Smooth muscle cell (in vitro differentiated cells): ENCODE results near the gene NLGN3. TPM values are rescaled to one million over a fixed set of nuclear protein-coding genes. Genes with fewer than 3 reads are reported as not detected.

Source experiments
- DNase-seq: peaks from one replicate; lab custom pipeline; 2025; ENCODE audit not compliant: unreplicated experiment; lab: John Stamatoyannopoulos, UW
- H2AFZ ChIP-seq: fragments of 200-600 bp; sonication (generic); 2 replicates; pipeline ENCODE4 v1.6.0; 2016; ENCODE audit warnings: antibody characterized with exemption, low read depth, mild to moderate bottlenecking
- H3F3A ChIP-seq: fragments of 200-600 bp; sonication (generic); 2 replicates; pipeline ENCODE4 v1.6.0; 2017; ENCODE audit warnings: antibody characterized with exemption, low read depth
- H3K27ac ChIP-seq: fragments of 200-600 bp; sonication (generic); 2 replicates; pipeline ENCODE4 v1.5.1; 2016; ENCODE audit warnings: low read depth, mild to moderate bottlenecking
- H3K27me3 ChIP-seq: fragments of 200-600 bp; sonication (generic); 2 replicates; pipeline ENCODE4 v1.6.1; 2016; ENCODE audit warnings: low read depth, mild to moderate bottlenecking
- H3K36me3 ChIP-seq: fragments of 200-600 bp; sonication (generic); 2 replicates; pipeline ENCODE4 v1.5.1; 2016; ENCODE audit warnings: low read depth
- H3K4me1 ChIP-seq: fragments of 200-600 bp; sonication (generic); 2 replicates; pipeline ENCODE4 v1.5.1; 2016; ENCODE audit warnings: low read depth
- H3K4me2 ChIP-seq: fragments of 200-600 bp; sonication (generic); 2 replicates; pipeline ENCODE4 v1.6.0; 2016; ENCODE audit warnings: mild to moderate bottlenecking
- H3K4me3 ChIP-seq: fragments of 200-600 bp; sonication (generic); 2 replicates; pipeline ENCODE4 v1.5.1; 2016; ENCODE audit warnings: mild to moderate bottlenecking
- H3K79me2 ChIP-seq: fragments of 200-600 bp; sonication (generic); 2 replicates; pipeline ENCODE4 v1.6.0; 2016; ENCODE audit warnings: low read depth, mild to moderate bottlenecking
- H3K9ac ChIP-seq: fragments of 200-600 bp; sonication (generic); 2 replicates; pipeline ENCODE4 v1.6.0; 2016; ENCODE audit warnings: low read depth
- H3K9me3 ChIP-seq: fragments of 200-600 bp; sonication (generic); replicated peaks from 2 replicates; pipeline ENCODE4 v1.5.1; 2016; ENCODE audit warnings: low read depth
- H4K20me1 ChIP-seq: fragments of 200-600 bp; sonication (generic); 2 replicates; pipeline ENCODE4 v1.6.0; 2016; ENCODE audit warnings: low read depth
- CTCF ChIP-seq: fragments of 200-600 bp; sonication (generic); IDR thresholded peaks from 2 replicates; pipeline ENCODE4 v1.5.1; 2017; ENCODE audit warnings: borderline replicate concordance, mild to moderate bottlenecking, antibody characterized with exemption; ENCODE audit not compliant: insufficient read depth, poor library complexity, severe bottlenecking
- WGBS: methylation state at CpG from one replicate; pipeline ENCODE4 v1.1.7; 2016; ENCODE audit warnings: low lambda C conversion rate; 5-methylcytosine and 5-hydroxymethylcytosine counted together
- polyA plus RNA-seq: library from polyadenylated mRNA; unstranded; fragments of >200 nt; fragmentation: Nextera tagmentation; extraction: Ambion mirVana; gene quantifications from 2 replicates; pipeline ENCODE4 v1.2.1, GENCODE V29; 2016
- total RNA-seq: library from RNA; depleted of rRNA; stranded (reverse); fragments of >200 nt; gene quantifications from 2 replicates; pipeline ENCODE4 v1.2.3, GENCODE V29; 2014

The NLGN3 gene
- total and polyA plus RNA-seq, 2 experiments from 2014 or later: 0.13 to 1.5 TPM

- DNase-seq: no peak
- Histone ChIP-seq H3K4me2 (no peak overlapping the region), H3K4me1 (no peaks in the 10 kb centered on the region), H4K20me1 (no peaks in the 10 kb centered on the region), H3K9ac (no peak overlapping the region), H2AFZ (no peak overlapping the region), H3K4me3 (no peak overlapping the region), H3F3A (no peaks in the 10 kb centered on the region), H3K79me2 (no peaks in the 10 kb centered on the region), H3K27ac (no peak overlapping the region), H3K9me3 (no peaks in the 10 kb centered on the region), H3K27me3 (no peaks in the 10 kb centered on the region), H3K36me3 (no peaks in the 10 kb centered on the region)
- no peak for TF ChIP-seq CTCF
- 49% methylated on average over 9 of the region's 9 CpGs for WGBS
These were observed 36.8 kb upstream of the NLGN3 start for GRCh38 chrX:71107762-71108360.

- no peak for TF ChIP-seq CTCF
- H3K36me3 ChIP-seq: no peaks in the 10 kb centered on the region
- H4K20me1 ChIP-seq: no peaks in the 10 kb centered on the region
- H3K79me2 ChIP-seq: no peaks in the 10 kb centered on the region
- H3K9me3 ChIP-seq: no peaks in the 10 kb centered on the region
- no peaks in the 10 kb centered on the region for H3K4me1 ChIP-seq
- no peaks in the 10 kb centered on the region for H3K27me3 ChIP-seq
- no peaks in the 10 kb centered on the region for H3F3A ChIP-seq
- H3K4me2 ChIP-seq: no peak overlapping the region
- no peak overlapping the region for H2AFZ ChIP-seq
- DNase-seq: no peak
- no peak overlapping the region for H3K27ac ChIP-seq
- 86% methylated on average over 6 of the region's 6 CpGs for WGBS
- H3K4me3 ChIP-seq: no peak overlapping the region
- H3K9ac ChIP-seq: no peak overlapping the region
These were observed 35.6 kb upstream of the NLGN3 start for GRCh38 chrX:71109051-71109450.

GRCh38 chrX:71111141-71111843, 33.3 kb upstream of the NLGN3 start, which contains the start of gene IL2RG:
Gene IL2RG (minus strand): TSS chrX:71111577. CDS start chrX:71111539, 38 bp downstream.
- Histone ChIP-seq H3K4me2 (no peak within 1 kb of the TSS), H3K4me3 (no peak within 1 kb of the TSS), H3K36me3 (no peaks in the 10 kb centered on the region), H3K9me3 (no peaks in the 10 kb centered on the region), H4K20me1 (no peaks in the 10 kb centered on the region), H3K4me1 (no peaks in the 10 kb centered on the region), H3K27ac (no peak within 1 kb of the TSS), H3K9ac (no peak within 1 kb of the TSS), H2AFZ (no peak within 1 kb of the TSS), H3K79me2 (no peaks in the 10 kb centered on the region), H3K27me3 (no peaks in the 10 kb centered on the region), H3F3A (no peaks in the 10 kb centered on the region)
- 63% methylated on average over 8 of the region's 8 CpGs for WGBS
- TF ChIP-seq CTCF: no peak
- no peak for DNase-seq

GRCh38 chrX:71111921-71112431, 32.7 kb upstream of the NLGN3 start:
- no peak overlapping the region for H3K4me2 ChIP-seq
- H3K9me3 ChIP-seq: no peaks in the 10 kb centered on the region

More at GRCh38 chrX:71111921-71112431, 32.7 kb upstream of the NLGN3 start:
- H3K27me3 ChIP-seq: no peaks in the 10 kb centered on the region
- no peaks in the 10 kb centered on the region for H4K20me1 ChIP-seq
- H3K36me3 ChIP-seq: no peaks in the 10 kb centered on the region
- DNase-seq: no peak
- TF ChIP-seq CTCF: no peak
- no peak overlapping the region for H3K9ac ChIP-seq
- no peaks in the 10 kb centered on the region for H3K4me1 ChIP-seq
- H2AFZ ChIP-seq: no peak overlapping the region
- 70% methylated on average over 5 of the region's 5 CpGs for WGBS
- no peaks in the 10 kb centered on the region for H3F3A ChIP-seq
- no peaks in the 10 kb centered on the region for H3K79me2 ChIP-seq
- no peak overlapping the region for H3K4me3 ChIP-seq
- no peak overlapping the region for H3K27ac ChIP-seq
